RWPE2 (cell line): Measurements from ENCODE around the gene PLCXD3.
"Not testable (repeated sequence)": the region's sequence is repeated elsewhere in the genome, so short reads cannot be mapped to it uniquely, and the experiment has no call there.

Experiments used
- ATAC-seq: fragments of 200-7000 bp; cut with Tn5 transposase; 3 replicates; pipeline ENCODE4 v1.9.1; 2021; ENCODE audit warnings: low read depth
- DNase-seq: peaks from one replicate; pipeline ENCODE4 v3.0.0-alpha.2; 2020; ENCODE audit warnings: low spot score
- H3K27ac ChIP-seq: fragments of 450-650 bp; 2 replicates; pipeline ENCODE4 v1.5.1; 2017; ENCODE audit warnings: mild to moderate bottlenecking; ENCODE audit not compliant: poor library complexity, severe bottlenecking
- H3K27me3 ChIP-seq: fragments of 250-450 bp; sonication (Bioruptor Pico); 2 replicates; pipeline ENCODE4 v1.5.1; 2021; ENCODE audit warnings: mild to moderate bottlenecking, moderate library complexity; ENCODE audit not compliant: insufficient read depth, poor library complexity, severe bottlenecking
- H3K36me3 ChIP-seq: fragments of 250-450 bp; sonication (Bioruptor Pico); 2 replicates; pipeline ENCODE4 v1.5.1; 2020; ENCODE audit warnings: low read depth, mild to moderate bottlenecking, moderate library complexity
- H3K4me1 ChIP-seq: fragments of 250-450 bp; sonication (Bioruptor Pico); 2 replicates; pipeline ENCODE4 v1.5.1; 2021; ENCODE audit warnings: mild to moderate bottlenecking, moderate library complexity; ENCODE audit not compliant: insufficient read depth, poor library complexity, severe bottlenecking
- H3K4me3 ChIP-seq: fragments of 250-450 bp; sonication (Bioruptor Pico); 2 replicates; pipeline ENCODE4 v1.5.1; 2021; ENCODE audit warnings: mild to moderate bottlenecking, moderate library complexity; ENCODE audit not compliant: severe bottlenecking
- H3K9me3 ChIP-seq: fragments of 250-450 bp; sonication (Bioruptor Pico); 2 replicates; pipeline ENCODE4 v1.5.1; 2021; ENCODE audit warnings: mild to moderate bottlenecking, moderate library complexity; ENCODE audit not compliant: severe bottlenecking
- CTCF ChIP-seq: fragments of 450-650 bp; IDR thresholded peaks from one replicate; pipeline ENCODE4 v1.5.1; 2017; ENCODE audit warnings: mild to moderate bottlenecking, moderate library complexity; ENCODE audit not compliant: poor library complexity, severe bottlenecking

The PLCXD3 gene

GRCh38 chr5:41503860-41504259 is 6.5 kb downstream of the PLCXD3 start:
- DNase-seq (no peak), ATAC-seq (no peak)
- H3K36me3 ChIP-seq: no peaks in the 10 kb centered on the region
- H3K4me3 ChIP-seq: no peak overlapping the region
- no peaks in the 10 kb centered on the region for H3K4me1 ChIP-seq
- no peak for TF ChIP-seq CTCF
- H3K9me3 ChIP-seq: no peaks in the 10 kb centered on the region
- no peak overlapping the region for H3K27ac ChIP-seq
- H3K27me3 ChIP-seq: peaks cover 24% of the 10 kb centered on the region

- no peaks in the 10 kb centered on the region for H3K36me3 ChIP-seq
- no peak for TF ChIP-seq CTCF
- H3K27me3 ChIP-seq: peaks cover 19% of the 10 kb centered on the region
- H3K9me3 ChIP-seq: no peaks in the 10 kb centered on the region
- ATAC-seq: no peak
- H3K27ac ChIP-seq: no peak overlapping the region
- no peaks in the 10 kb centered on the region for H3K4me1 ChIP-seq
- no peak overlapping the region for H3K4me3 ChIP-seq
- DNase-seq: no peak
These were observed 7.1 kb downstream of the PLCXD3 start for GRCh38 chr5:41503310-41503709.

GRCh38 chr5:41493490-41494126 is 16.8 kb downstream of the PLCXD3 start:
- peaks cover 15% of the 10 kb centered on the region for H3K27me3 ChIP-seq
- not testable (repeated sequence) for H3K4me3 ChIP-seq, H3K27ac ChIP-seq, DNase-seq, H3K36me3 ChIP-seq, H3K9me3 ChIP-seq, ATAC-seq, H3K4me1 ChIP-seq

GRCh38 chr5:41485533-41485932 is 24.9 kb downstream of the PLCXD3 start:
- no peaks in the 10 kb centered on the region for H3K9me3 ChIP-seq
- no peak overlapping the region for H3K4me3 ChIP-seq
- H3K4me1 ChIP-seq: no peaks in the 10 kb centered on the region
- no peak for DNase-seq
- ATAC-seq: no peak
- no peaks in the 10 kb centered on the region for H3K27me3 ChIP-seq
- H3K27ac ChIP-seq: no peak overlapping the region
- no peak for TF ChIP-seq CTCF
- H3K36me3 ChIP-seq: no peaks in the 10 kb centered on the region

GRCh38 chr5:41482715-41483114 is 27.7 kb downstream of the PLCXD3 start:
- TF ChIP-seq CTCF: no peak
- Histone ChIP-seq H3K27ac (no peak overlapping the region), H3K4me1 (no peaks in the 10 kb centered on the region), H3K4me3 (no peak overlapping the region), H3K36me3 (no peaks in the 10 kb centered on the region), H3K9me3 (no peaks in the 10 kb centered on the region), H3K27me3 (no peaks in the 10 kb centered on the region)
- no peak for ATAC-seq
- DNase-seq: no peak
